Stimulated activated CD4-positive, alpha-beta T cell treated with anti-CD3 and anti-CD28 coated beads, Interleukin-4, amount 100 ng/mL, for 1 hour (primary cell): ENCODE results near the gene CEP85.

Experiments
- DNase-seq: peaks from one replicate; pipeline ENCODE4 v3.0.0-alpha.2; 2020

CEP85 gene, protein sequence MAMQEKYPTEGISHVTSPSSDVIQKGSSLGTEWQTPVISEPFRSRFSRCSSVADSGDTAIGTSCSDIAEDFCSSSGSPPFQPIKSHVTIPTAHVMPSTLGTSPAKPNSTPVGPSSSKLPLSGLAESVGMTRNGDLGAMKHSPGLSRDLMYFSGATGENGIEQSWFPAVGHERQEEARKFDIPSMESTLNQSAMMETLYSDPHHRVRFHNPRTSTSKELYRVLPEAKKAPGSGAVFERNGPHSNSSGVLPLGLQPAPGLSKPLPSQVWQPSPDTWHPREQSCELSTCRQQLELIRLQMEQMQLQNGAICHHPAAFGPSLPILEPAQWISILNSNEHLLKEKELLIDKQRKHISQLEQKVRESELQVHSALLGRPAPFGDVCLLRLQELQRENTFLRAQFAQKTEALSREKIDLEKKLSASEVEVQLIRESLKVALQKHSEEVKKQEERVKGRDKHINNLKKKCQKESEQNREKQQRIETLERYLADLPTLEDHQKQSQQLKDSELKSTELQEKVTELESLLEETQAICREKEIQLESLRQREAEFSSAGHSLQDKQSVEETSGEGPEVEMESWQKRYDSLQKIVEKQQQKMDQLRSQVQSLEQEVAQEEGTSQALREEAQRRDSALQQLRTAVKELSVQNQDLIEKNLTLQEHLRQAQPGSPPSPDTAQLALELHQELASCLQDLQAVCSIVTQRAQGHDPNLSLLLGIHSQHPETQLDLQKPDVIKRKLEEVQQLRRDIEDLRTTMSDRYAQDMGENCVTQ

DNA sequence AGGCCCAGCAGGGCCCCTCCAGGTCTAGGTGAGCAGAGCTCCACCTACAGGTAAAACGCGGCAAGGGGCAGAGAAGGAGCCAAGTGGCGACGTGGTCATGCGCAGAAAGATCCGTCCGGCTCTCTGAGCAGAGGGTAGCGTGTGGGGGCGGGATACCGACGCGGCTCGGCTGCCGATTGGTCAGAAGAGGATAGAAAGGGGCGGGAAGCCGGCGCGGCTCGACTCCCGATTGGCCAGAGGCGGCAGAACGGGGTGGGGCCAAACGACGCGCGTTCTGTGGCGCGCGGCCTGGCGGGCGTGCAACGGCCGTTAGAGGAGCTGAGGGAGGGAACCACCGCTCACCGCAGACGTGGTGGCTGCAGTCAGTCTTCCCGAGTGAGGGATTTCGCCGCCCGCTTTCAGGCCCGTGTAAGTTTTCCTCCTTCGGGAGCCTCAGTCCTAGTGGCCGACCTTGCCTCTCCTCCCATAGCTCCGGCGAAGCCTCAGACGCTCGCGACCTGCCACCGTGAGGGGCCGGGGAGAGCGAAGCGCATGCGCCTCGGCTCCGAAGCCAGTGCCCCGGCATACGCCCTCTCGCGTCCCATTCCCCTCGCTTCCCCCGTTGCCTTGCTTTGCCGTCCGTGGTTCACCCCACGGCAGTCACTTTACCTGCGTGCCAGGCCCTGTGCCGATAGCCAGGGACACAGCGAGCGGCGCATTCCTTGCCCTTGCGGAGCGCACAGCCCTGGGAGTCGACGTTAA is at the start of gene CEP85:
Gene CEP85, plus strand, starts transcription at position 298 of the 741 bp plus-strand sequence. CDS start 5,584 bp downstream, outside the sequence.
- DNase-seq: peak; percentile 98

DNA sequence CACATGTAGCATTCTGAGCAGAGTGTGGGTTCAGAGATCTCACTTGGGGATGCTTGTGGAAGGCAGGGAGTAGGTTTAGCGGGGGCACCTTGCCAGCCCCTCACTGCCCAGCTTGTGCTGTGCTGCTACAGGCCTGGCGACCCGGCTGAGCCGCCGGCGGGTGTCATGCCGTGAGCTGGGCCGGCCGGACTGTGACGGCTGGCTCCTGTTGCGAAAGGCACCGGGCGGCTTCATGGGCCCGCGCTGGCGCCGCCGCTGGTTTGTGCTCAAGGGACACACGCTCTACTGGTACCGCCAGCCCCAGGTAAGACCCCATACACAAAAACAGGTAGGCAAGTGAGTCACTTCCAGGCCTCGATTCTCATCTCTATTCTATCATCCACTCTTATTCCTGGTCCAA is 49.1 kb upstream of the CEP85 start:
- DNase-seq: no peak

DNA sequence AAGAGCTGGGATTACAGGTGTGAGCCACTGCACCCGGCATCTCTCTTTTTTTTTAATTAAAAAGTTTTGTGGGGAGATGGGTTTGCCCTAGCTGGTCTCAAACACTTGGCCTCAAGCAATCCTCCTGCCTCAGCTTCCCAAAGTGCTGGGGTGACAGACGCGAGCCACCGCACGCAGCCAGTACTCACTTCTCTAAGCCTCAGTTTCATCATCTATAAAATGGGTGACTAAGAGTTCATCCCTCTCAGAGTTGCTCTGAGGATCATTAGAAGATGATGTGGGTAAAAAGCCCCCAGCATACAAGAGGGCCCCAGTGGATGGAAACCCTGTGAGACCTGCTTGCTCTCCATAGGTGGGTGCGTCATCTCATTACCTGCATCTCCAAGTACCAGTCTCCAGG is 46.1 kb upstream of the CEP85 start:
- no peak for DNase-seq

DNA sequence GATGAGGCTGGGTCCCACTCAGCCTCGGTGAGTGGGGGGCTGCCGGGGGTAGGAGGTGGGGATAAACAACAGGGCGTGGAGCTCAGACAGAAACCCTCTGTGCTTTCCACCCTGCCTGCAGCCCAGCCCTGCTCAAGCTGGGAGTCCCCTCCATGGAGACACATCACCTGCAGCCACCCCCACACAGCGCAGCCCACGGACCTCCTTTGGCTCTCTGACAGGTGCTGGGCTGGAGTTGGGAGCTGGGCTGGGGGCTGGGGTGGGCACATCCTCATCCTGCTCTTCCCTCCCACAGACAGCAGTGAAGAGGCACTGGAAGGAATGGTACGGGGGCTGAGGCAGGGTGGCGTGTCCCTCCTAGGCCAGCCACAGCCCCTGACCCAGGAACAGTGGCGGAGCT is 45.5 kb upstream of the CEP85 start:
- no peak for DNase-seq

DNA sequence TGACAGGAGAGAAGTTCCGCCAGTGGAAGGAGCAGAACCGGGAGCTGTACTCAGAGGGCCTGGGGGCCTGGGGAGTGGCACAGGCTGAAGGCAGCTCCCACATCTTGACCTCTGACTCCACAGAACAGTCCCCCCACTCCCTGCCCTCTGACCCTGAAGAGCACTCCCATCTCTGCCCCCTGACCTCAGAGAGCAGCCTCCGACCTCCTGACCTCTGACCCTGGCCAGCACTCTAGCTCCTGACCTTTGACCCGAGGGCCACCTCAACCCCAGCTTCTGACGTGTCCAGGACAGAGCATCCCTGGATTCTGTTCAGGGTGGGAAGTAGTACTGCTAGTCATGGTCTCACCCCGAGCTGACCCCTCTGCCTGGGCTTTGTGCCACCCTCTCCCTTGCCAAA is 44.7 kb upstream of the CEP85 start:
- no peak for DNase-seq

DNA sequence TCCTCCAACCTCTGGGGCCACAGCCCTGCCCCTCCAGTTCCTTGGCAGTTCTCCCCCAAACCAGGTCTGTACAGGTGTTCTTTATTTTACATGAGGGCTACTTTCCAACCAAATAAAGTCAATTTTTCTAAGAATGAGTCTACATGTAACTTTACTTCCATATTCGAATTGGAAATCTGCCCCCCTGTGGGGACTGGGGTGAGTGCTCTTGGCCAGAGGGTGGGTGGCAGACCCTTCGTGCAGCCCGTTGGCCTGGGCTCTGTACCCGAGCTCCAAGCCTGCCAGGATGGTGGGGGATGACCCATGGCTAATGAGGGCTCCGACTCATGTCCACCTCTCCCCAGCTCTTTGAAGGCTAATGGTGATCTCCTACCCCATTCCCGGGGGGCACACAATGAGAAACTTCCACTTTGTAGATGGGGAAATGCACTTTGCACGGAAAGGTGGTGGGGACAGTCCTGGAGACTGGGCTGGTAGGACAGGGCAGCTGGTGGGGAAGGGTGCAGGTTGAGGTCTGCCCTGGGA is 44.2 kb upstream of the CEP85 start:
- DNase-seq: no peak

DNA sequence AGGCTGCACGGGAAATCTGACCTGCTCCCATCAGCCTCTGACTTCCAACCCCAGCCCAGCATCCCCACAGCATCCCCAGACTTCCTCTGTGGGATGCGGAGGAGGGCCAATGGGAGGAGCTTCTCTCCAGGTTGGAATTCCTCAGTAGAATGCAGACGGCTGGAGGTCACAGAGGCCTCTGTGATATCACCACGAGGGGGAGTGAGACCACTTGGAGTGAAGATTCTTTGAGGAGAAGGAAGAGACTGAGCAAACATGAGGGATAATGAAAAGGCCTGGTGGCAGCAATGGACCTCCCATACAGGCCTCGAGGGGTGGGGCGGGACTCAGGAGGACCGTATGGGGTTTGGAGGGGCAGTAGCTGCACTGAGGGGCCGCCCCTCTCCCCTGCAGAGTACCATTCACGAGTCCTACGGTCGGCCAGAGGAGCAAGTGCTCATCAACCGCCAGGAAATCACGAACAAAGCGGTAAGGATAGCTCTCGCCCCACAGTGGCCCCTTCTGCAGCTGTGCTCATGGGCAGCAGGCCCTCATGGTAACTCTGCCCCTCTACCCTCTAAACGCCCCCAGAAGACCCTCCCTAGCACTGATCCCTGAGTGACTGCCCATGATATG is 43.5 kb upstream of the CEP85 start, which contains the start of gene CATSPER4:
Gene CATSPER4, plus strand, starts transcription at position 230 of the 615 bp plus-strand sequence. Its CDS starts 26 bp downstream, at position 256.
- DNase-seq: no peak

DNA sequence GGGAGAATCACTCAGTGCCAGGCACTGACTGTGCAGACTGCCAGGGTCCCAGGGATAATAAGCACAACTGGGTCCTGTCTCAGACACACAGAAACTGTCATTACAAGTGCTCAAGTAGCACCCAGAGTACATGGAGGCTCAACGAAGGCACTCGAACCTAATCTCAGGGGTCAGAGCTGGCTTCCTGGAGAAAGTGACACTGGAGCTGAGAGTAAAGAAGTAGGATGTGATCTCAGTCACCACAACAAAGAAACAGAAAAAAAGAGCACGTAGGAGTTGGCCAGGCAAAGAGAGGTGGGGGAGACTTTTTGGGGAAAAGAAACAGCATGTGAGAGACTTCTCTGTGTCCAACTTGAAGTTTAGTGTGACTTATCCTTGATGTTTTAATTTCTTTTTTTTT is 42.3 kb upstream of the CEP85 start:
- DNase-seq: no peak

DNA sequence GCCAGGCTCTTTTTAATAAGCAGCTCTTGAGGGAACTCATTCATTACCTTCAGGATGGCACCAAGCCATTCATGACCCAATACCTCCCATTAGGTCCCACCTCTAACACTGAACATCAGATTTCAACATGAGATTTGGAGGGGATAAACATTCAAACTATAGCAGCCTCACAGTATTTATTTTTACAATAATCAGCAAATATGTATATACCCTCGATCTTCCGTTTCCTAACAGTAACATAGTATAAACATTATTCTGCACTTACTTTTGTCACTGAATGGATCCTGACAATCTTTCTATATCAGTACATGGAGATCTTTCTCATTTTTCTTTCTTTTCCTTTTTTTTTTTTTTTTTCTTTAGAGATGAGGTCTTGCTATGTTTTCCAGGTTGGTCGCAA is 38.2 kb upstream of the CEP85 start:
- DNase-seq: no peak

DNA sequence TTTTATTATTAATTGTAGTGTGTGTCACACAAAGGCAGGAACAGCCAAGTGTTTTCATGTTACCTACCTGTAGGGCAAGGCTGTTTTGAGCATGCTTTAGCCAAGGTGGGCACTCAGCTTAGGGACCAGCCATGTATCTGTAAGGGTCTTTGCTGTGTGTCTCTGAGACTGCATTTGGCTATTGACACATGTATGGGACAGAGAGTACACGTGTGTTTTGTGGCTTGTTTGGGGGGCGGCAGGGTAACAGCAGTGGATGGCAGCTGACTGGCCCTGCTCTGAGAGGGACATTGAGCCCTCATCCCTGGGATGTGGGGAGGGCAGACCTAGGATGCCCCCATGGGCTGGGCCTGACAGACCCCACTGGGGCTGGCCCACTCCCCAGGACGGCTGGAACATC is 36.7 kb upstream of the CEP85 start:
- no peak for DNase-seq

DNA sequence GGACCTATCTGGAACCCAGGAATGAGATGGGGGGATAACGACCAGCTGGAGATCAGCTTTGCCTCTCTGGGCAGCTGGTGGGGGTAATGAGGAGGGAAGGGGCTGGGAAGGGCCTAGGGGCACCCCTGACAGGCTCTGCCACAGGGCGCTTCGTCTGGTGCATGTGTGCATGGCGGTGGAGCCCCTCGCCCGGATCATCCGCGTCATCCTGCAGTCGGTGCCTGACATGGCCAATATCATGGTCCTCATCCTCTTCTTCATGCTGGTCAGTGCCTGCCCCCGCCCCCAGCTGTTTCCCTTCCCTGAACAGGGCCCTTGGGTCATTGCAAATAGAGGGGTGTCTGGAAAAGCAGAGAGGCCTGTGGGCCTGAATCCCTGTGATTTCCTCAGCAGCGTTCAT is 36.2 kb upstream of the CEP85 start:
- DNase-seq: no peak

DNA sequence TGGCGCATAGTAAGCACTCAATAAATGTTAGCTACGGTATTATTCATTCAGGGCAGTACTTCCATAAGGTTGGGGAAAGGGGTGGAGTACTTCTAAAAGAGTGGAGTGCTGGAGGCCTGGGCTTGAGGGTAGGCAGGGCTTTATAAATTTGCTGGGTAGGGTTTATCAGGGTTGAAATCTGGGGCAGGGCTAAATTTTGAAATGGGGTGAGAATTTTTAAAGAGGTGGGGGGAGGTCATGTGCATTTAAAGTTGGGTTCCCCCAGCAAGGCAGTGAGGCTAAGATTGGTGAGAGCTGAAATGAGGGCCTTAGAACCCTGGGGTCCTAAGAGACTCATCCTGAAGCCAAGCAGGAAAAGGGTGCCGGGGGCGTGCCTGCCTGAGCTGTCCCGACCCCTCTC is 33.6 kb upstream of the CEP85 start:
- DNase-seq: no peak

DNA sequence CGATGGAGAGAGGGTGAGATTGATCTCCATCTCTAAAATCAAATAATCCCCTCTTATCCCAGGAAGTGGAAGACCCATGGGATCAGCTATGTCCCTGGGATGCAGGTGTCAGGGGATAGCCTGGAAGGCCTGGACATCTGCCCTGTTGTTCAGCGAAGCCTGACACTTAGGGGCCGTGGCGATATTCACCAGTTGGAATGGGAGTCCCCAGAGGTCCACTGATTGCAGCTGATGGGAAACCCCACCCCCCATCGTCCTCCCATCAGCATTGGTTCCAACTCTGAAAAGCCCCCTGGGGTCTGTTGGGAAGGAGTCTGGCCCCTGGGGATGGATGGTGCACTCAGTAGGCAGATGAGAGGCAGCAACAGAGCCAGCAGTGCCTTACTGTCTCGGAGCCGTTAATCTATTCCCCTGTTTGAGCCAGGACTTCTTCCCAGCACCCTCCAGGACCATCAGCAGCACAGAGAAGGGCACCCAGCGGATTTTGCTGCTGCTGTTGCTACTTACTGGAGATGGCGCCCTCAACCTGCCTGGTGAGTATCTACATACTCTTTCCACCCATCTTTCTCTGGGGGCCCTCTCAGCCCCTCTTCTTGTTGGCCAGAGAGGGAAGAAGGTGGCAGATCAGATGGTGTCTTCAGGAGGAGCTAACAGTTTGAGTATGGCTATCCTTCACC is 30.2 kb upstream of the CEP85 start:
- no peak for DNase-seq

DNA sequence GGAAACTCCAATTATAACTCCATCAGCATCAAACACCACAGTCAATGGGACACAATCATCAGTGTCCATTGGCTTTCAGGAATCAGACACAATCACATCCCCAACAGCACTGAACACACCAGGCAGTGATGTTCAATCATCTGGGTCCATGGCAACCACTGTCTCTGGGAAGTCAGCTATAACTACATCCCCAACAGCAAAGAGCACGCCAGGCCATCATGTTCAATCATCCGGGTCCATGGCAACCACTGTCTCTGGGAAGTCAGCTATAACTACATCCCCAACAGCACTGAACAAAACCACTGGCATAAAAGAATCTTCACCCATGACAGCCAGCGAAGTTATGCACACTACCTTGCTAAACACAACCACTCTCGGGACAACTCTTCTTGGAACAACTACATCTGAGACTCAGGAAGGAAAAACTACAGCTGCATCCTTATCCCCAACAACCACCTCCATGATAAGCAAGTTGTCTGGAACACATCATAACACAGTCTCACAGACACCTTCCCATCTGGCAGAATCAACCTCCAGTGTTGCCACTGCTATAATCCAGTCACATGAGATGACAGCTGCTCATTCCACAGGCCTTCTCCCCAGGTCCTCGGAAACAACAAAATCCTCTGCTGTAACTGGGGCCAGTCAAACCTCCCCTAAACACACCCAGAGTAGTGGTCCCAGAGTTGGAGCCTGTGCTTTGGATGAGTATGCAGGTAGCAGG is 23.7 kb upstream of the CEP85 start:
- no peak for DNase-seq

DNA sequence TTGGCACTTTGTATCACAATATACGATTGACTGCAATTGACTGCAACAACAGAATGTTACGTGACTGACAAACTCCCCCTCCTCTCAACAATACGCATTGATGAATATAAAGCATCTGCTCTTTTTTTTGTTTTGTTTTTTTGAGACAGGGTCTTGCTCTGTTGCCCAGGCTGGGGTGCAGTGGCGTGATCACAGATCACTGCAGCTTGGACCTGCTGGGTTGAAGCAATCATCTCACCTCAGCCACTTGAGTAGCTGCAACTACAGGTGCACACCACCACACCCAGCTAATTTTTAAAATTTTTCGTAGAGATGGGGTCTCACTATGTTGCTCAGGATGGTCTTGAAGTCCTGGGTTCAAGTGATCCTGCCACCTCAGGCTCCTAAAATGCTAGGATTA is 21.3 kb upstream of the CEP85 start:
- DNase-seq: no peak

DNA sequence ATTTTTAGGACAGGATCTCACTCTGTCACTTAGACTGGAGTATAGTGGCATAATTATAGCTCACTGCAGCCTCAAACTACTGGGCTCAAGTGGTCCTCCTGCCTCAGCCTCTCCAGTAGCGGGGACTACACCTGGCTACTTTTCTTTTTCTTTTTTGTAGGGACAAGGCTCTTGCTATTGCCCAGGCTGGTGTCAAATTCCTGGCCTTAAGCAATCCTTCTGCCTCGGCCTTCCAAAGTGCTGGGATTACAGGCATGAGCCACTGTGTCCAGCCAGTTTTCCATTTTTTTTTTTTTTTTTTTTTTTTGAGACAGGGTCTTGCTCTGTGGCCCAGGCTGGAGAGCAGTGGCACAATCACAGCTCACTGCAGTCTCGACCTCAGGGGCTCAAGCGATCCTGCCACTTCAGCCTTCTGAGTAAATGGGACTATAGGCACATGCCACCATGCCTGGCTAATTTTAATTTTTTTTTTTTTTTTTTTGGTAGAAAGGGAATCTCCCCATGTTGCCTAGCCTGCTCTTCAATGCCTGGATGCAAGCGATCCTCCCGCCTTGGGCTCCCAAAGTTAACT is 20.6 kb upstream of the CEP85 start:
- DNase-seq: no peak

DNA sequence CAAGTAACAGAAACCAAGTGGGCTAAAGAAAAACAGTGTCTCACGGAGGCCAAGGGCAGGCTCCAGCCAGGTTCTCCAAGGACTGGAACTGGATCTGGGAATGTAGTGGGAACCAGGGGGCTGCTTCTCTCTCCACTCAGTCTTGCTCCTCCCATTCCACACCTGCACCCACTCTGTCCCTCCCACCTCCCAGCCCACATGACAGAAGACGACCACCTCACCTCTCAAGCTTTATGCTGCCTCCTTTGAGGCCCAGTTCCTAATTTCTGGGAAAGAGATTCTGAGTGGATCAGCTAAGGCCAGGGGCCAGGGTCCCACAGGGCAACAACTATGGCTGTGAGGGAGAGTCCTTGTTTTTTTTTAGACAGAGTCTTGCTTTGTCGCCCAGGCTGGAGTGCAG is 18.8 kb upstream of the CEP85 start:
- no peak for DNase-seq

DNA sequence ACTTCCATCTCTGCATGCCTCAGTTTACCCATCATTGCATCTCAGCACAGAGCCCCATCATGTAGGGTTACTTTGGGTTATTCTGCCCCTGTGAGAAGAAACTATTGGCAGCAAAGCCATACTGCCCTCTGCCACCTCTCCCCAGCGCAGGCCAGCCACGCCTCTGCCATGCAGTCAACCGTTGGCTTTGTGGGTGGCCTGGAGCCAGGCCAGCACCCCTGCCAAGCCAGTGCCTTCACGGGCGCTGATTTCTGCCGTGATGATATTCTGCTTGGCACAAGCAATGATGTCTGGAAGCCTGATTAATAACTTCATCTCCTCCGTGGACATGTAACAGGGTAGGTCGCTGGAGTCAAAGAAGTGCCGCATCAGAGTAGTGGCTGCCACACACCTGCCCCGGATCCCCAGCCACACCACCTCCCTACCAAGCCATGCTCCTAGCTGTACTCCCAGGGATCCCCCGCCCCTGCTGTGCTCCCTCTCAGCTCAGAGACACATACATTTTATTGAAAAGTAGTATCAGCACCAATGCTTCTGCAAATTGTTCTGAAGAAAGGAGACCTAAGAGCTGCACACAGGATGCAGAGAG is 15.0 kb upstream of the CEP85 start:
- DNase-seq: no peak

DNA sequence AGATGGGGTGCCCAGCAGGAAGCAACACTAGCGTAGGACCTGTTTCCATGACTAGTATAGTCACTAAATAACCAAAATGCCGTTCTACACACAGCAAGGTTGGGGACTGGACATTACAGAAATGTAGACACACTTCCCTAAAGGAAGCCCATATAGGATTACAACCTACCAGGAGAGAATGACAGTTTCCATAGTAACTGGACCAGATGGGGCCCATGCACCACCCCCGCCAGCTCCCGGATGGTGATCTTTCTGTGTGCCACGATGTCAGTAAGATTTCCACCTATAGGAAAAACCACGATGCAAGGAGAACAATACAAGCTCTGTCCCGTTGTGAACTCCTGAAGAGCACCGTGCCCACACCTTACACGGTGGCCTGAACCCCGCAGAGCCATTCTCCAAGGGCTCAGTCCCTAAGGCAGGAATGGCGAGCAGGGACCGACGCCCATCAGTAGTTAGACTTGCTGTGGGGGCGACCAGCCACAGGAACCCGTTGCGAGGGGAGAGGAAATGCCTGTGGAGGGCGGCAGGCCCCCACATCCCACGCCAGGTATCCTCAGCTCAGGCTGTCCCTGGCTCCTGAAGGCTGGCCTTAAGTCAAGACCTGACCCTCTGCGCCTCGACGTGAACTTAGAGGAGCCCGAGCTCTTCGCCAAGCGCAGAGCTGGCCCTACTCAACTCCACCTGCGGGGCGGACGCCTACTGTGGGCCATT is 13.6 kb upstream of the CEP85 start:
- DNase-seq: no peak

DNA sequence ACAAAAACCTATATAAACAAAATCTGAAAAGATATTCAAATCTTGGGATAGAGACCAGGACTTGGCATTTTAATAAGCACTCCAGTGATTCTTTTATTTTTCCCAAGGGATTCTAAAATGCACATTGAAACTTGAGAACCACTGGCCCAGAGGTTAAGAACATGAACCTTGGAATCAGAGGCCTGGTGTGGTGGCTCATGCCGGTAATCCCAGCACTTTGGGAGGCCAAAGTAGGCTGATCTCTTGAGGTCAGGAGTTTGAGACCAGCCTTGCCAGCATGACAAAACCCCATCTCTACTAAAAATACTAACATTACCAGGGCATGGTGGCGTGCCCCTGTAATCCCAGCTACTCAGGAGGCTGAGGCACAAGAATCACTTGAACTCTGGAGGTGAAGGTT is 12.9 kb upstream of the CEP85 start:
- no peak for DNase-seq
